Dedifferentiated amniotic fluid mesenchymal stem cell (primary cell): ENCODE results near the gene STKLD1.
"Not testable (repeated sequence)": the region's sequence is repeated elsewhere in the genome, so short reads cannot be mapped to it uniquely, and the experiment has no call there.

Source experiments
- DNase-seq: peaks from one replicate; pipeline ENCODE4 v3.0.0-alpha.2; 2016; ENCODE audit errors: extremely low spot score

STKLD1 gene

DNA sequence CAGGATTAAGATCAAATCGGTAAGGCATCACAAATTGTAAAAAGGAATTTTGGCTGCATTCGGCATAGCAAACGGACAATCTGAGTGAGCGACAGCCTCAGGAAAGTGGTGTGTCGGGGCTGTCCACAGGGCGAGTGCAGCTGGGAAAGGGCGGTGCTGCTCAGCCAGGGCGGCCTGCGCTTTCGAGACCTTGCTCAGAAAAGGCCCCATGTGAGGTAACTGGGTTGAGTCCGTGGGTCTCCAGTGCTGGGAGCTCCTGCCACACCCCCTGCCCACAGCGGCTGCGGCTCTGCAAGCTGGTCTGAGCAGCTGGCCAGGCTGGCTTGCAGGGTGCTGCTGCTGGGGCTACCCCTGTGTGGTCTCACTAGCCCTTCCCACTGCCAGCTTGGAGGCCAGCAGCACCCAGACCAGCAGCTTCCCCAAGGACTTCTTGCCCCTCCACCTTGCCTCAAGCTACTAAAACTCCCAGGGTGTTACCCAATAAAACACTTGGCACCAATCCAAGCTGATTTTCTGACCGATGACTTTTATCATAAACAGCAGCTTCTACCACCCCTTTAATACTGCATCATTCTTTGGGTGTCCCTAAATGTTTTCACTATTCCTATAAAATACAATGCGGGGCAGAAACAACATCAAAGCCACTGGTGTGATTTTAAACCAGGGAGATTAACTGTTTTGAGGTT, 13.7 kb upstream of the STKLD1 start:
- DNase-seq, result no peak

DNA sequence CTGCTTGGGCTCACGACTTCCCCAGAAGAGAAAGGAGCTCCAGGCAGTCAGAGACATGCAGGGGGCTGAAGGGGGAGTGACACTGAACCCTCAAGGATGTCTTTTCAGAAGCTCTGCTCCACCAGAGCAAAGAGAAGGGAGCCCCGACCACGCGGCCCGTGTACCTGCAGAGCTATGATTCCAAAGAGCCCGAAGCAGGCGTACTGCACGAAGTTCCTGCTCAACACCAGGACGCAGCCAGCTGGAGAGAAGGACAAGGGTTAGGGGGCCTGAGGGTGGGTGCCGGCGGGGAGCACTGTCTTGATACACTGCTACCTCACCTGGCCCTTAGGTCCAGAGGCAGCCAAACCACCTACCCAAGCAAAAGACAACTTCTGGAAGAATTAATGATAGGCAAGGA, 9.7 kb upstream of the STKLD1 start:
- DNase-seq, result no peak

DNA sequence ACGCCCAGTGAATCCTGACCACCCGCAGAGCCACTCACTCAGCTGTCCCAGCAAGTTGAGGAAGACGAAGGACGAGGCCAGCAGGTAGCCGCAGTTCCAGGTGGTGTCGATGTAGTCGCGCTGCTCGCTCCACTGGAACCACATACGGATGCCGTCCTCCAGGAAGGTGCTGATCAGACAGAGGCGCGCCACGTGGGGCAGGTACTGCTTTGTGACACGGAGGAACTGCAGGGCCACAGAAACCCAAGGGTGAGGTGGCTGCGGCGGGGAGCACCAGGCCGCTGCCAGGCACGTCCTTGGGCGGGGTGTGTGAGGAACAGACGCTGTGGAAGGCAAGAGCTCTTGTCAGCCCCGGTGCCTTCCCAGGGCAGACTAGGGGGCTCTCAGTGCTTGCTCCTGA, 8.9 kb upstream of the STKLD1 start:
- no peak for DNase-seq

DNA sequence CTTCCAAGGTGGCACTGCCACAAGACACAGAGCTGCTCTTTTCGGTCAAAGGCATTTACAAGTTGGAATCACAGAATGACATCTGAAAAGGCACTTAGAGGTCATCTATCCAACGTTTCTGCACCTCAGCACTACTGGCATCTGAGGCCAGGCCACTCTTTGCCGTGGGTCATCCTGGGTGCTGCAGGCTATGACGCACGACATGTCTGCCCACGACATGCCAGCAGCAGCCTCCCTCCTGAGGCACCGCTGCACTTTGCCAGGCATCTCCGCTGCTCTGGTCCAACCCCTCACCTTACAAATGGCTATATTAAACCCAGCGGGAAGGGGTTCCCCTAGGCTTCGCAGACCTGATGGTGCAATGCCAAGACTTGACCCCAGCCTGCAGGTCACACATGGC, 8.4 kb upstream of the STKLD1 start:
- DNase-seq, result no peak

DNA sequence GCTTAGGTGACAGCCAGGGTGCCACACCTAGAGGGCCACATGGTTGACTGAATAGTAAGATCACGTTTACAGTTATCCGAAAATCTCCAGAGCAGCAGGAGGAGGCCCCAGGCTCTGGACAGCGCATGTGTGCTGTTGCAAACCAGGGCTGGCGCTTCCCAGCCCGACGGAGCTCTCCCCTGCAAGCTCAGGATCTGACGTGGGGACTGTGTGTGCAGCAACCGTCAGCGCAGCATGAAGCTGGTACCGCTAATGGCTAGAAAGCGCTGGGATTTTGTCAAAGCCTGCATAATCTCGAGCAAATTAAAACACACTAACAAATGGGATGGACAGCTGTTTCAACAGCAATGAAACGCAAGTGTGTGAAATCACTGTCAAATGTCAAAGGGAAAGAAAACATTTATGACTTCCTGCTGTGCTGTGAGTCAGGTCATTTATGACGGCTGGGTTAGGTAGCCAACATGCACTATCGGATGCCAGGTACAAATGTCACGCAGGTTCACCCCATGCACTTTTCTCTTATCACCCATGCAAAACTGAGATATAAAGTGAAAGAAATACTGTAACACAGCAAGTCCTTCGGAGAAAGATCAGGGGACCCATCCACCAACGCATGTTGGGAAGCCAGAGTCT, 7.8 kb upstream of the STKLD1 start:
- no peak for DNase-seq

DNA sequence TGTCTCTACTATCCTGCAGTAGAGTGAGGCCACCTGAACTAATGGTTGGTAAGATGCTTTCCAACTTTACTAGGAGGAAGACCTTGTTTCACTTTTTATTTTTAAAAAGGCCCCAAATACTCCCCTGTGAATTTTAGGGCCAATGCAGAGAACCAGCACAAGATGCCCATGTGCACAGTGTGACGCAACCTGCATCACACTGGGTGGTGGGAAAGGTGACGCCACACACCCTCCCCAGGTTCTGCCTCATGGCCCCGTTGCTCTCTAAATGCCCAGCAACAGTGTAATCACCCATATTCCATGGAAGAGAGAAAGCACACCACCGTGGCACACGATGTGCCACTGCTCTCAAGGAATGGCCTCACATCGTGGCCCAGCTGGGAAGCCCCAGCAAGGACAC, 6.7 kb upstream of the STKLD1 start:
- no peak for DNase-seq

DNA sequence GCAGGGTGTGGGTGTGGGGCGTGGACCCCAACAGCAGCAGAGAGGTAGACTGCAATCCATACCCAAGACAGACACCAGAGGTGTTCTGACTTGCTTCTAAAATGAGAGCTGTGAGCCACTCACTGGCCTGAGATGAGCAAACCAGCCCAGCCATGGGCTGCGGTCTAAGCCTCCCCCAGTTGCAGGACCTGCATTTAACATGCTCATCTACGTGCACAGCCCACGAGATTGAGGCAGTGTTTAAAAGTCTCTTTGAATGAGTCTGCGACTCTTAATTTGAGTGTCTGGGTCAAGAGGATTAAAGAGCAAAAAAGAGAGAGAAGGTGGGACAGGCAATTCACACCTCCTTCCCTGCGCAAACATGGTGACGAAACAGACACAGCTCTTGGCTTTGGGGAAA, 6.2 kb upstream of the STKLD1 start:
- no peak for DNase-seq

DNA sequence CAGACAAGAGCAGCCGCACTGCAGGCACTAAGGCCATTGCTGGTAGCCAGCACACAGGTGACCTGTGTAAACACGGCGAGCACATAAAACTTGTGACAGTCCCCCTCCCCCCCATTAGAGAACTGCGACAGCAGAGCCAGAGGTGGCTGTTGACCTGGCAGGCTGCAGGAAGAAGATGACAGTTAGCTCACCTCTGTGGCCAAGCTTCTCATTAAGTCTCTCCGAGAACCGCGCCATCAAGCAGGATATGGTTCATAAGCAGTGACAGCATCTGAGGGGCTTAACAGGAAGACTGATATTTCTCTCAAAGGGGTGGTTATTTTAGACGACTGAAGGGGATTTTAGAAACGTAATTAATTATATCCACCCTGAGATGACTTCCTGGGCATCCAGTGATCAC, 5.5 kb upstream of the STKLD1 start:
- no peak for DNase-seq

DNA sequence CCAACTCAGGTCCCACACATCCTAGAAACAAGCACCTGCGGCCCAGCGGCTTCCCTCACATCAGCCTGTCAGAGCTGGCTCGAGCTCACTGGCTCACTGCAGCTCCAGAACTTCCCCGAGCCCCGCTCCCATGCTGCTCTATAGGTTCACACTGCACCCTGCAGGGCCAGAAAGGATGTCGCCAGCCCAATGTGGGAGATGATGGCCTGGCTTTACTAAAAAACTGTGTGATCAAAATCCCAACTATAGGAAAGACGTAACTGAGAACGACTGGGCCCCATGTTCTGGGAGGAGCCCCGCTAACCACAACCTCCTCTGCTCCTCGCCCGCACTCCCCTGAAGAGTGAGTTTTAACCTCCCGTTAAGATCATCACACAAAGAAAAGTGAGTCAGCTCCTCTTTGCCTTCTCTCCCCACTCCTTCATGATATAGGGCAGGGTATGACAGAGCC, 4.9 kb upstream of the STKLD1 start:
- no peak for DNase-seq

DNA sequence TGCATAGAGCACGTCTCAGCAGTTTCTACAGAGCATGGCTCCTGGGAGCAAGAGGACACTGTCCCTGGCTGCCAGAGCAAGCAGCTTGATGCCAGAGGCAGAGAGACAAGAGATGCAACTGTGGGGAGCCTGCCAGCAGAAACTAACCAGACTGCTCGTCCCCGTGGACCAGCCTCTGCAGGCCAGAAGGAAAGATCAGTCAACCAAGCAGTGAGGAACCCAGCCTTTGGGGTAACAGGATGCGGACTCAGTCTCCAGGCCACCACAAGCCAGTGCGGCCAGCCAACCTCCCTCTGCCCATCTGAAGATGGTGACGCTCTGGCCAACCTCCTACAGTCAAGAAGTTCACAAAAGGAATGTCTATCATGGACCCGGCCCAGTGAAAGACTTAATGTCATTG, 4.0 kb upstream of the STKLD1 start:
- no peak for DNase-seq

DNA sequence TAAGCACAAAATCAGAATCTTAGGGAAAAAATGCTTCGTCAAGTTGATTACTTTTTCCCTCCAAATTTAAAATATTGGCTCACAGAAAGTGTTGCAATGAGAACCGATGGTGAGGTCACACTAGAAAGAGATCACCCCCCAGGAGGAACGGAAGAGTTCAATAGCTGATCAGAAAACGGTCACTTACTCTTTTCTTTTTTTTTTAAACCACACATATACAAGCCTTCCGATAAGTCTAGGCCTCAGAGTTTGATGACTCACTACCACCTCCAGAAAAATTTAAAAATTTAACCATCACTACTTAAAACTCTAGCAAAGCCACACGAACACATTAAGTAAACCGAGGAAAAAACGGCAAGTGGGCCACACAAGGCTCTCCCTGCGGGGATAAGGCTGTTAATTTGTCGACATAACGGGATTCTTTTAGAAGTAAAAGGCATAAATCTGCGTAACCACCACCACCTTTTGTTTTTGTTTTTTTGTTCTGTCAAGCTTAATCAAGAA, 1.5 kb upstream of the STKLD1 start:
- DNase-seq, result peak; percentile 45

DNA sequence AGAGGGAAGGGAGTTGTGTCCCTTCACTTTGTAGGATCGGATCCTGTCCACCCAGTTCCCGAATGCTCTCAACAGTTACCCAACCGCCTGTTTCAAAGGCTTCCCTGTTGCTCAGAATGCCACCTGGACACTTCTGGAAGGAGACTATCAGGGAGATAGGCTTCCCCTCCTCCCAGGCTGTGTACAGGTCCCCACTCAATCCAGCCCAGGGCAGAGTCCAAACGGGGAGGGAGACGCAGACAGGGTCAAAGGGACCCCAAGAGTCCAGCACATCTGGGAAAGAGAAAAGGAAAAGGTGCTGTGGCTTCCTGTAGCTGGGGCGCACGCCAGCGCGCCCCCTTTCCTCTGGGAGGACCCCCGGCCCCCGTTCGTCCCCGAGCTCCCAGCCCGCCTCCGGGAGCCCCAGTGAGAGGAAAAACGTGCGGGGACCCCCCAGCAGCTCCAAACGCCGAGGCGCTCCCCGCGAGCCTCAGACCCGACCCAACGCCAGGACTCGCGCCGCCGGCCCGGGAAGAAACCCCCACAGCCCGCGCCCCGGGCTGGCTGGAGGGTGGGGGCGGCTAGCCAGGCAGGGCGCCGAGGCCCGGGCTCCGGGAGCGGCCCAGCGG, 946 bp upstream of the STKLD1 start:
- DNase-seq, result peak; percentile 23

DNA sequence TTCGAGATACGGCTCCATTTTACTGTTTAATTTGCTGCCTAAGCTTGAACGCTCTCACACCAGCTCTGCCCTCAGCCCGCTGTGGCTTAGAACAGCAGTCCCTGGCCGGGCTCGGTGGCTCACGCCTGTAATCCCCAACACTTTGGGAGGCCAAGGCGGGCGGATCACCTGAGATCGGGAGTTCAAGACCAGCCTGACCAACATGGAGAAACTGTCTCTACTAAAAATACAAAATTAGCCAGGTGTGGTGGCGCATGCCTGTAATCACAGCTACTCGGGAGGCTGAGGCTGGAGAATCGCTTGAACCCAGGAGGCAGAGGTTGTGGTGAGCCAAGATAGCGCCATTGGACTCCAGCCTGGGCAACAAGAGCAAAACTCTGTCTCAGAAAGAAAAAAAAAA, 1.1 kb downstream of the STKLD1 start:
- not testable (repeated sequence) for DNase-seq

DNA sequence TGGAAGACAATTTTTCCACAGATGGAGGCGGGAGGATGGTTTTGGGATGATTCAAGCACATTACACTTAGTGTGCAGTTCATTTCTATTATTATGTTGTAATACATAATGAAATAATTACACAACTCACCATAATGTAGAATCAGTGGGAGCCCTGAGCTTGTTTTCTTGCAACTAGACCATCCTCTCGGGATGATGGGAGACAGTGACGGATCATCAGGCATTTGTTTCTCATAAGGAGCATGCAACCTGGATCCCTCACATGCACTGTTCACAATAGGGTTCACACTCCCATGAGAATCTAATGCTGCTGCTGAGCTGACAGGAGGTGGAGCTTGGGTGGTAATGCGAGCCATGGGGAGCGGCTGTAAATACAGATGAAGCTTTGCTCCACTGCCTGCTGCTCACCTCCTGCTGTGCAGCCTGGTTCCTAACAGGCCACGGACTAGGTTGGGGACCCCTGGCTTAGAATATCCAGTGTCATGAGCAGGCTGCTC, 1.6 kb downstream of the STKLD1 start:
- DNase-seq, result no peak

DNA sequence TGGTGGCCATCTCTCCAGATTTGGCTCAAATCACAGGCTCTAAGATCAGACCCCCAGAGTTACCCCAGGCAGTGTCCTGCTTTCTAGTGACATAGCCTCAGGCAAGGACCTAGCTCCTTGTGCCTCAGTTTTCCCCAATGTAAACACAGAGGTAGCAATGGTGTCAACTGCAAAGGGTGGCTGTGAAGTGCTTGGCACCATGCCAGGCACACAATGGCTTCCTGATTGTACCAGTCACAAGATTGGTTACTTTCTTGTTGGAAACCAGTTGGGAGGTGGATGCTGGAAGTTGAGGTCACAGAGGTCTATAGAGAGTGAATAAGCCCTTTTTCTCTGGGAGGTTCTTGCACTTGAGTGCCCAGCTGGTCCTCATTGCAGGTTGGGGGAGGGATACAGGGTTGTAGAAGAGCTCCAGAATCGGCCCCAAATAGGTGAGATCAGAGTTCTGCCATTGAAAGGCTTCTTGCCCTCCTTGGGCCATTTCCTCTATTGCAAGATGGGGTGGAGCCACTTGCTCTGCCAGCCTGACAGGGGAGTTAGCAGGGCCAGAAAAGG, 2.3 kb downstream of the STKLD1 start:
- no peak for DNase-seq

DNA sequence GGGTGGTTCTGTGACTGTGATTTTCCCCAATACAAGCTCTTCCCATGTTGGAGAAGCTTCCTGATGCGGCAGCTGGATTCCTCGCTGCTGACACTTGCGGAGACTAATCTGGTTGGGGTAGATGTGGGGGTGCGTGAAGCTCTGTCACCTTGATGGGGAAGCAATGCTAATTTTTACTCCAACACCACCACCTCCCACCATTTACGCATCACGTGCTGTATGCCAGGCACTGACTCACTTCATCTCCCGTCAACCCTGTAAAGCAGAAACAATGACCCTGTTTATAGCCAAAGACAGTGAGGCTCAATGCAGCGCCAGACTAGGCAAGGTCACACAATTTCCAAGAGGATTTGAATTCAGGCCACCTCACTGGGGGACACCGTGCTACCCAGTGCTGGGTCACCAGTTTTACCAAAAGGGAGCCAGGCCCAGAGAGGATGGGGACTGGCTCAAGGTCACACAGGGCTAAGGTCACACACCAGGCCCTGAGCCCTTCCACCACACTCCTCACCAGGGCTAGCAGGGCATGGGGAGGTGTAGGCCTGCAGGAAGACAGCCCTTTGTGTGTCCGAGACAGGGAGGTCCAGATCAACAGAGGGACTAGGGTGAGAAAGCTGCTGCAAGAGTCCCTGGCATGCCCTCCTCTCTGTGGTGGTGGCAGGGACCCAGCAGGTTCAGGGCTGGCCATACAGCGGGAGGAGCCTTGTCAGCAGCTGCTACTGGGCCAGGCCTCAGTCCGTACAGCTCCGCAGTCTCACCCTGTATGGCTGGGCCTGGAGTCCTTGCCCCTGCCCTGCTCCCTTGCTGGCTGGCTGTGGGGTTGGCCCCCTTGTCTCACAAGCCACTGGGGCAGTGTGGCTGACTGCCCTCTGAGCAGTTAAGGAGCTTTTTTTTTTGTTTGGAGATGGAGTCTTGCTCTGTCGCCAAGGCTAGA, 3.3 kb downstream of the STKLD1 start:
- no peak for DNase-seq

DNA sequence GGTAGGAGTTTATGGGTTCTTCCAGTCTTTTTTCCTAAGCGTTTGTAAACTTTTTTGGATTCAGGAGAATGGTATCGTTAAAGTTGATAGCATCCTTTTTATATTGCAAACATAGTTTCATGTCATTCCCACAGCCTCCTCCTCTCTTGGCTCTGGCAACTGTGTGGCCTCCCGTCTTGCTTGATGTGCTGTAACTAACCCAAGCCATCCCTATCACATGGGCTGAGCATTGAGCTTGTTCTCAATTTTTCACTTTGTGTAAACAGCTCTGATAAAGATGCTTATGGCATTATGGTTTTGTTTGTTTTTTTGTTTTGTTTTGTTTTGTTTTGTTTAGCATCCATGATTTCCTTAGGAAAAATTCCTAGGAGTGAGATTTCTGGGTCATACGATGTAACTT, 4.6 kb downstream of the STKLD1 start:
- no peak for DNase-seq

DNA sequence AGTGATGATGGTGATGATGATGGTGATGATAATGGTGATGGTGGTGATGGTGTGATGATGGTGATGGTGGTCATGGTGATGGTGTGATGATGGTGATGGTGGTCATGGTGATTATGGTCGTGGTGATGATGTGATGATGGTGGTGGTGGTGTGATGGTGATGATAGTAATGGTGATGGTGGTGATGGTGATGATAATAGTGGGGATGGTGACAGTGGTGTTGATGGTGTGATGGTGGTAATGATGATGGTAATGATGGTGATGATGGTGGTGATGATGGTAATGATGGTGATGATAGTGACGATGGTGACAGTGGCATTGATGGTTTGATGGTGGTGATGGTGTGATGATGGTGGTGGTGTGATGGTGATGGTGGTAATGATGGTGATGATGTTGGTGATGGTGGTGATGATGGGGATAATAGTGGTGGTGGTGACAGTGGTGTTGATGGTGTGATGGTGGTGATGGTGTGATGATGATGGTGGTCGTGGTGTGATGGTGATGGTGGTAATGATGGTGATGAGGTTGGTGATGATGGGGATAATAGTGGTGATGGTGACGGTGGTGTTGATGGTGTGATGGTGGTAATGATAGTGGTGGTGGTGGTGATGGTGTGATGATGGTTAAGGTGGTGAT, 6.5 kb downstream of the STKLD1 start:
- DNase-seq, result no peak

DNA sequence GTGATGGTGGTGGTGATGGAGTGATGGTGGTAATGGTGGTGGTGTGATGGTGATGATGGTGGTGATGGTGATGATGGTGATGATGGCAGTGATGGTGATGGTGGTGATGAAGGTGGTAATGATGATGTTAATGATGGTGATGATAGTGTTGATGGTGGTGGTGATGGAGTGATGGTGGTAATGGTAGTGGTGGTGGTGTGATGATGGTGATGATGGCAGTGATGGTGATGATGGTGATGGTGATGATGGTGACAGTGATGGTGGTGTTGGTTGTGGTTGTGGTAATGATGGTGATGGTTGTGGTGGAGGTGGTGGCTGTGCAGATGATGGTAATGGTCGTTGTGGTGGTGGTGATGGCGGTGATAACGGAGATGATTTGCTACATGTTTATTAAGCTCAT, 7.3 kb downstream of the STKLD1 start:
- no peak for DNase-seq

DNA sequence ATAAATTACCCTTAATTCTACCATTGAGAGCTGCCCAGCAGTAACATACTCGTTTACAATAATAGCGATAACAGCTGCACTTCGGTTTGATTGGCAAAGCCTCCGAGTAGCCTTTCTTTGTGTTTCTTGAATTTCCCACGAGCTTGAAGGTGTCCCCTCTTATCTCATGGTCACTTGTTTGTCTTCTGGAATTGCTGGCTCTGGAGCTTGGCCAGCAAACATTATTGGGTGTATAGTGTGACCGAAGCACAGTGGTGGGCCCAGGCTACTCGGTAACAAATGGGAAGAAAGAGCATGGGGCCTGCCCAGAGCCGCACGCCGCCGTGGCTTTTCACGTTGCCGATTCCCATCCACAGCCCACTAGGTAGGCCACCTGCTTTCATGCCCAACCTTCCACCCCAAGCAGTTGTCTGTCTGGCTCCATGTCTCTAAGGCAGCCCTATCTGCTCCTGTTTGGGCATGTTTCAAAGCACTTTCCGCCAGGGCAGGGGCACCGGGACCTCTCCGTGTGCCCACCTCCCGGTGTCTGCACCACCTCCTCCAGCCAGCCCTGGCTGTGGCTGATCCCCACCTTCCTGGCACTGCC, 8.7 kb downstream of the STKLD1 start:
- DNase-seq, result no peak

DNA sequence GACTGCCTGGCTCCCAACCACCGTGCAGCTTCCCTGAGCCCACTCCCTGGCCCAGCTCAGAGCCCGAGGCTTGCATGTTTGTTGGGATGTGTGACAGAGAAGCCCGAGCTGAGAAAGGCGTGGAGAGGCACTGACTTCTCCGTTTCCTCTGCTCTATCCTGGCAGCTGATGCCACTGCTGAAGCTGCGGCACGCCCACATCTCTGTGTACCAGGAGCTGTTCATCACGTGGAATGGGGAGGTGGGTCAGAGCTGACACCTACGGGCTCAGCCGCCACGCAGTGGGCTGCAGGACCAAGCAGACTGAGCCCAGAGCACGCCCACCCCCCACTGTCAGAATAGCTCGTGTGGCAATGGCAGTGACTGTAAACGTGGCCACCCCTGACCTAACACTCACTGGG, 9.3 kb downstream of the STKLD1 start:
- no peak for DNase-seq
